Psoas muscle (tissue), 8 donors: ENCODE results near the gene TIMP2. TPM values are rescaled to one million over a fixed set of nuclear protein-coding genes. Genes with fewer than 3 reads are reported as not detected.

Source experiments
- ATAC-seq, 4 donors: fragments of 200-7000 bp; cut with Tn5 transposase; one replicate each; pipeline ENCODE4 v1.9.1; 2020; ENCODE audit warnings: moderate library complexity in 3 of 4, mild to moderate bottlenecking in 2 of 4
- DNase-seq, 2 donors: peaks; one replicate each; pipeline ENCODE4 v3.0.0-alpha.2; 2020
- H3K27ac ChIP-seq: fragments of 200-600 bp; one replicate; pipeline ENCODE4 v1.8.0; 2022
- H3K27me3 ChIP-seq, 3 donors: fragments of 200-600 bp in 1 of 3; one replicate each; pipeline versions ENCODE4 v1.6.1 to v1.8.0; 2013 to 2022; ENCODE audit warnings: low read length in 2 of 3, mild to moderate bottlenecking in 2 of 3, moderate library complexity in 1 of 3; ENCODE audit not compliant: insufficient read depth in 3 of 3
- H3K36me3 ChIP-seq, 2 donors: fragments of 200-600 bp in 1 of 2; one replicate each; pipeline versions ENCODE4 v1.6.1 to v1.8.0; 2013 to 2022; ENCODE audit warnings: low read depth in 1 of 2, mild to moderate bottlenecking in 1 of 2, moderate library complexity in 1 of 2; ENCODE audit not compliant: insufficient read depth in 1 of 2
- H3K4me1 ChIP-seq: fragments of 200-600 bp; one replicate; pipeline ENCODE4 v1.8.0; 2022
- H3K4me3 ChIP-seq: fragments of 200-600 bp; one replicate; pipeline ENCODE4 v1.8.0; 2022; ENCODE audit warnings: mild to moderate bottlenecking
- H3K9me3 ChIP-seq: fragments of 200-600 bp; one replicate; pipeline ENCODE4 v1.8.0; 2022
- WGBS, 3 donors: extraction: QIAGEN DNeasy Blood & Tissue Kit; methylation state at CpG; one replicate each; pipeline versions ENCODE4 v1.1.6 to v1.1.7; 2013; 5-methylcytosine and 5-hydroxymethylcytosine counted together
- intact Hi-C, 2 donors: fragments of 100-400 bp; cut with DNase I; formaldehyde crosslinking; loops; one replicate each; pipeline versions ENCODE4 v1.11.0 to v1.14.2; 2022
- polyA plus RNA-seq, 3 donors: library from polyadenylated mRNA; stranded (reverse); fragments of 200-250 nt; gene quantifications; one replicate each; pipeline ENCODE4 v1.2.3, GENCODE V29; 2013
- total RNA-seq, 4 donors: library from RNA; stranded (reverse); fragmentation: NEBNext Ultra II Directional in 2 of 4; extraction: Animal tissue kit (Norgen Biotek cat#: 25700) in 2 of 4; gene quantifications; one replicate each; pipeline versions ENCODE4 v1.2.1 to v1.2.4, GENCODE V29; 2021 to 2023
- TF ChIP-seq, protein P1 (sequence below): fragments of 200-600 bp; IDR thresholded peaks from one replicate; pipeline ENCODE4 v1.8.0; 2022; ENCODE audit warnings: antibody characterized with exemption
- donor health status: healthy with polysubstance abuse.
- donor health status: DM: no; HTN: no; CAD: no; lungs with moderate emphysema.
- donor health status: Bipolar disorder and iron deficiency.
- donor health status: healthy.
- donor health status: DM: yes; HTN: yes; CAD: no.
- donor health status: DM: no; HTN: no; CAD: no.
- donor health status: DM: no; HTN: no; CAD: no.
- donor health status: DM: yes; HTN: yes; CAD: no.

Gene TIMP2
- total and polyA plus RNA-seq, 7 donors, result 10.3 to 53.6 (median 18.5) TPM

DNA sequence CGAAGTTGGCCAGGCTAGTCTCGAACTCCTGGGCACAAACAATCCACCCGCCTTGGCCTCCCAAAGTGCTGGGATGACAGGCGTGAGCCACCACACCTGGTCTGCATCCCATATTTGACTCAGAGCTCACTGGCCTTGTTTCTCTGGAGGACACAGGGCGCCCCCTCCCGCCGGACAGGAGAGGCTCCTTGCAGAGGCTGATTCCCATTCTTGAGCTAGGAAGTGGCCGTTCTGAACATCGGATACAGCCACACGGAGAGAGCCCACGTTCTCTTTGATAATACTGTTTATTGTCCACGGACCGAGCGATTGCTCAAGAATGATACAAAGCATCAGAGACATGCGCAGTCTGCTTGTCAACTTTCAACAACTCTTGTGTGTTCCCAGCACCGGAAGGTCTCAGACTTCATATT, 72.5 kb downstream of the TIMP2 start:
- H3K4me3 ChIP-seq, result no peak overlapping the region
- ATAC-seq (no peak), DNase-seq (peak in 1 of 2 donors; percentile 19)
- no peaks in the 10 kb centered on the region for H3K4me1 ChIP-seq
- intact Hi-C loops, result no loop called here
- TF ChIP-seq, protein P1, sequence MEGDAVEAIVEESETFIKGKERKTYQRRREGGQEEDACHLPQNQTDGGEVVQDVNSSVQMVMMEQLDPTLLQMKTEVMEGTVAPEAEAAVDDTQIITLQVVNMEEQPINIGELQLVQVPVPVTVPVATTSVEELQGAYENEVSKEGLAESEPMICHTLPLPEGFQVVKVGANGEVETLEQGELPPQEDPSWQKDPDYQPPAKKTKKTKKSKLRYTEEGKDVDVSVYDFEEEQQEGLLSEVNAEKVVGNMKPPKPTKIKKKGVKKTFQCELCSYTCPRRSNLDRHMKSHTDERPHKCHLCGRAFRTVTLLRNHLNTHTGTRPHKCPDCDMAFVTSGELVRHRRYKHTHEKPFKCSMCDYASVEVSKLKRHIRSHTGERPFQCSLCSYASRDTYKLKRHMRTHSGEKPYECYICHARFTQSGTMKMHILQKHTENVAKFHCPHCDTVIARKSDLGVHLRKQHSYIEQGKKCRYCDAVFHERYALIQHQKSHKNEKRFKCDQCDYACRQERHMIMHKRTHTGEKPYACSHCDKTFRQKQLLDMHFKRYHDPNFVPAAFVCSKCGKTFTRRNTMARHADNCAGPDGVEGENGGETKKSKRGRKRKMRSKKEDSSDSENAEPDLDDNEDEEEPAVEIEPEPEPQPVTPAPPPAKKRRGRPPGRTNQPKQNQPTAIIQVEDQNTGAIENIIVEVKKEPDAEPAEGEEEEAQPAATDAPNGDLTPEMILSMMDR, result no peak
- H3K27ac ChIP-seq, result no peak overlapping the region
- H3K9me3 ChIP-seq, result no peaks in the 10 kb centered on the region
- peaks cover 0 to 16% of the 10 kb centered on the region in 2 donors for H3K36me3 ChIP-seq
- no peaks in the 10 kb centered on the region for H3K27me3 ChIP-seq
- 85 to 89% (median 85%) methylated on average over 16 of the region's 16 CpGs for WGBS, 3 donors

DNA sequence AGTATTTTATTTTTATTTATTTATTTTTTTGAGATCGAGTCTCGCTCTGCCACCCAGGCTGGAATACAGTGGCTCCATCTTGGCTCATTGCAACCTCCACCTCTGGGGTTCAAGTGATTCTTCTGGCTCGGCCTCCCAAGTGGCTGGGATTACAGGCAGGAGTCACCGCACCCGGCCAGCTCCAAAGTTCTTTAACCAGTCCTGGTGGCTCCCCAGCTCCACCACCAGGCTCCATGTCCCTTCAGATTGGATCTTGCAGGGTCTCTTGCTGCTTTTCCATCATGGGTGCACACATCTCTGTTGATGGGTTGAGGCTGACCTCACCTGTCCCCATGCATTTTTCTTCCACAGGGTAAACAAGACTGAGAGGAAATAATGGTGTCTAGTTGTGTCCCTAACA, 76.2 kb downstream of the TIMP2 start:
- Histone ChIP-seq H3K27ac (no peak overlapping the region), H3K4me3 (no peak overlapping the region), H3K9me3 (no peaks in the 10 kb centered on the region), H3K4me1 (no peaks in the 10 kb centered on the region), H3K36me3 (peaks cover 0 to 7% of the 10 kb centered on the region in 2 donors), H3K27me3 (no peaks in the 10 kb centered on the region)
- WGBS, 3 donors, result 87 to 88% (median 87%) methylated on average over 5 of the region's 5 CpGs
- TF ChIP-seq, protein P1, result no peak
- DNase-seq, result peak in 1 of 2 donors; percentile 19
- no peak for ATAC-seq
- intact Hi-C loops, result no loop called here

DNA sequence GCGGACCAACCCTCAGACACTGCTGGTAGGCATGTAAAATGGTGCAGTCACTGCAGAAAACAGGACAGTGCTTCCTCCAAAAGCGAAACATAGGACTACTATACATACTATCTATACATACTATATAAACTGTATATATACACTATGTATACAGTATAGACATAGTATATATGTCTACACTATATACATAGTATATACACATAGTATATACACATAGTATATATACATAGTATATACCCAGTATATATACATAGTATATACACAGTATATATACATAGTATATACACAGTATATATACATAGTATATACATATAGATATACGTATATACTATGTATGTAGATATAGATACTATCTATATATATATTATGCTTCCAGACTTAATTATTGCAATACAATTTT, 78.1 kb downstream of the TIMP2 start:
- no peaks in the 10 kb centered on the region for H3K36me3 ChIP-seq
- ATAC-seq (no peak), DNase-seq (no peak)
- no peak overlapping the region for H3K4me3 ChIP-seq
- no peaks in the 10 kb centered on the region for H3K9me3 ChIP-seq
- H3K27me3 ChIP-seq, result no peaks in the 10 kb centered on the region
- no peak overlapping the region for H3K27ac ChIP-seq
- 92 to 98% (median 95%) methylated on average over 3 of the region's 3 CpGs for WGBS, 3 donors
- intact Hi-C loops, result no loop called here
- H3K4me1 ChIP-seq, result no peaks in the 10 kb centered on the region
- TF ChIP-seq, protein P1, result no peak

DNA sequence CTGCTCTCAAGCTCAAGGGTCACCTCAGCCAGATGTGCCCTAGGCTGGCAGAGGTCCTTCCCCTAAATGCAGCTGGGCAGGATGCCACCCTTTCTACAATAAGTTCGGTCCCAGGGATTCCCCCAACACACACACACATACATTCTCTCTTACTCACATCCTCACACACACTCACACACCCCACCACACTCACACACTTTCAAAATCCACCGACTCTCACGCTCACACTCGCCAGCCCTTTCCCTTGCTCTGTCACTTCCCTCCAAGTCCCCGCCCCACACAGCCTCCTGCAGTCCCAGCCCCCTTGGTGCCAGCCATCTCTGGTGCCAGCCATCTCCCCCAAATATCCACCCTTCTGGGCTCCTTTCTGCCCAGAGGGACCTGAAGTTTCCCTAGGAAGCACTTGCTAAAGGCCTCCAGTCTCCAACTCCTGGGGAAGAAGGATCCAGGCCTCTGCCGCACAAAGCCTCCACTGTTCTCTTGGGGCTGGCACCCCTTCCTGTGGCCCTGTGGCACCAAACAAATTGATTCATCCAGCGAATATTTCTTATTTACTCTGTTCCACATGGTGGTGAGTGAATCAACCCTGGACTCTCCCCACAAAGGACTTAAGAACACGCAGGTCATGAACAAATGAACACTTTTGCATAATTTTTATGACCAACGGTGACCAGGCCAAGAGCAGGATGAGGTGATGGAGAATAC, 80.7 kb downstream of the TIMP2 start:
- H3K27ac ChIP-seq, result no peak overlapping the region
- DNase-seq (peak in 1 of 2 donors; percentile 26), ATAC-seq (no peak)
- 72 to 84% (median 73%) methylated on average over 9 of the region's 9 CpGs for WGBS, 3 donors
- intact Hi-C loops, result no loop called here
- peaks cover 5% of the 10 kb centered on the region for H3K4me1 ChIP-seq
- TF ChIP-seq, protein P1, result no peak
- H3K9me3 ChIP-seq, result no peaks in the 10 kb centered on the region
- no peak overlapping the region for H3K4me3 ChIP-seq
- no peaks in the 10 kb centered on the region for H3K27me3 ChIP-seq
- H3K36me3 ChIP-seq, result no peaks in the 10 kb centered on the region
